Activated CD8-positive, alpha-beta T cell treated with anti-CD3 and anti-CD28 coated beads, Interleukin-2, amount 10 ng/mL, durations not matched to agents 7 days and 5 days (primary cell): ENCODE data around the gene PAWR. TPM values are rescaled to one million over a fixed set of nuclear protein-coding genes. Genes with fewer than 3 reads are reported as not detected.

Source experiments
- ATAC-seq: fragments of 150-1000 bp; cut with Tn5 transposase; one replicate; pipeline ENCODE4 v1.10.0; 2021; ENCODE audit warnings: moderate library complexity
- CTCF ChIA-PET: fragments of 350-600 bp; sonication (Branson Sonifier 250); formaldehyde crosslinking; loops from one replicate; lab custom pipeline; 2021; ENCODE audit warnings: antibody characterized with exemption; lab: Charles Lee
- POLR2A ChIA-PET: fragments of 350-600 bp; sonication (Branson Sonifier 250); formaldehyde crosslinking; loops from one replicate; lab custom pipeline; 2021; ENCODE audit warnings: antibody characterized with exemption; lab: Charles Lee
- DNase-seq: peaks from one replicate; pipeline ENCODE4 v3.0.0-alpha.2; 2020
- H3K27ac Mint-ChIP-seq: one replicate; pipeline ENCODE4 v1.8.0; 2021; ENCODE audit warnings: mild to moderate bottlenecking, mixed read lengths
- H3K27me3 Mint-ChIP-seq: one replicate; pipeline ENCODE4 v1.8.0; 2021; ENCODE audit warnings: low read depth, mixed read lengths
- H3K36me3 Mint-ChIP-seq: one replicate; pipeline ENCODE4 v1.8.0; 2021; ENCODE audit warnings: low read depth, mixed read lengths
- H3K4me1 Mint-ChIP-seq: one replicate; pipeline ENCODE4 v1.8.0; 2021; ENCODE audit warnings: low read depth, mixed read lengths
- H3K4me3 Mint-ChIP-seq: one replicate; pipeline ENCODE4 v1.8.0; 2021; ENCODE audit warnings: mild to moderate bottlenecking, mixed read lengths
- H3K9me3 Mint-ChIP-seq: one replicate; pipeline ENCODE4 v1.8.0; 2022; ENCODE audit warnings: mixed read lengths; ENCODE audit not compliant: insufficient read depth
- total RNA-seq, 2 experiments: library from RNA; stranded (reverse); gene quantifications; one replicate each; pipeline ENCODE4 v1.2.3, GENCODE V29; 2021

PAWR gene
- total RNA-seq, 2 experiments from 2014 or later = 6.2 to 6.5 TPM

DNA sequence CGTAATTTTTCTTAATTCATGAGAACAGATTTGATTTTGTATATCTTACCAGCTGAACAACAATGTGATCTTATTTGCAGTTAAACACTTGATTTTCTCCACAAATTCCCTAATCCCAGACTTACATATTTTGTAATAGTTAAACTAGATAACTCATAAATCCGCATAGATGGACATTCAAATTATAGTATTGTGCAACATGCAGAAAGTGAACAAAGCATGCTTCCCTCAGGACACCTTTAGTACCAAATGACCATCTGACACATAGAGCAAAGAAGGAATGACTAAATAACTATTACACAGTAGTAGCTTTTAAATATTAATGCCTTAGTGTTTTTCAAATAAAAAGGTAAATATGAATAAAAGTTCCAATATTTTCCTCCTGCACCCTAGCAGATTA, 88.9 kb downstream of the PAWR start:
- ChIA-PET POLR2A (interaction anchor here (0.6 kb wide), 1 partner anchor 265 kb away, joined by 3 read pairs; no protein-coding TSS in a partner anchor), CTCF (interaction anchor here (0.6 kb wide), 1 partner anchor 668 kb away, joined by 3 read pairs; no protein-coding TSS in a partner anchor)
- Mint-ChIP-seq H3K4me3 (no peak overlapping the region), H3K27ac (no peak overlapping the region), H3K36me3 (no peaks in the 10 kb centered on the region), H3K4me1 (no peaks in the 10 kb centered on the region), H3K27me3 (no peaks in the 10 kb centered on the region), H3K9me3 (no peaks in the 10 kb centered on the region)
- DNase-seq (no peak), ATAC-seq (no peak)

DNA sequence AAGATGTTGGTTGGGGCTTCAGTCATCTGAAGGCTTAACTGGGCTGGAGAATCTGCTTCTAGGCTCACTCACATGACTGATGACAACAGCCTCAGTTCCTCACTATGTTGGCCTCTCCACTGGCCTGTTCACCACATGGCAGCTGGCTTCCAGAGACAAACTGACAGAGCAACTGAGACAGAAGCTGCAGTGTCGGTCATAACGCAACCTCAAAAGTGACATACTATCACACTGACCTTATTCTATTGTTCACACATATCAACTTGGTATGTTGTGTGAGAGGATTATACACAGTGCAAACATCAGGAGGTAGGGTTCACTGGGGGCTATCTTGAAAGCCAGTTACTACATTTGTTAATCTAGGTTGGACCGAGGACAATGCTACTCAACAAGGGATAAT, 92.9 kb downstream of the PAWR start:
- Mint-ChIP-seq H3K27me3 (no peaks in the 10 kb centered on the region), H3K9me3 (no peaks in the 10 kb centered on the region), H3K4me3 (no peak overlapping the region), H3K36me3 (no peaks in the 10 kb centered on the region), H3K27ac (no peak overlapping the region), H3K4me1 (no peaks in the 10 kb centered on the region)
- CTCF ChIA-PET = no interaction called here
- POLR2A ChIA-PET = no interaction called here
- DNase-seq (no peak), ATAC-seq (no peak)

DNA sequence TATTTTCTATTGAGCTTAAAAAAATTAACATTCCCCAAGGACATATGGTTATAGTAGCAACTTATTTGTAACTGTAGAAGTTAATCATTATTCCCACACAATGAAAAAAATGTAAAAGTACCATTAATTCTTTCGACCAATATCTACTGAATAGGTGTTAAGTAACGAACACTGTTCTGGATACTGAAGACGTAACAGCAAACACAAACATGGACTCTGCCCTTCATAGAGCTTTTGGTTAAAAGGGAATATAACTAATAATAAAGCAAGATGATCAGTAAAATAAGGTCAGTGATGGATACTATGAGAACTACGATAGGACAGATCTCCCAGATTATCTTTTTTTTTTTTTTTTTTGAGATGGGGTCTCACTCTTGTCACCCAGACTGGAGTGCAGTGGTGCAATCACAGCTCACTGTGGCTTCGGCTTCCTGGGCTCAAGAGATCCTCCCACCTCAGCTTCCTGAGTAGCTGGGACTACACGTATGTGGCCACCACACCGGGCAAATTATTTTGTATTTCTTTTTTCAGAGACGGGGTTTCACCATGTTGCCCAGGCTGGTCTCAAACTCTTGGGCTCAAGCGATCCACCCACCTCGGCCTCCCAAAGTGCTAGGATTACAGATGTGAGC, 93.9 kb downstream of the PAWR start:
- no peak overlapping the region for H3K27ac Mint-ChIP-seq
- ChIA-PET POLR2A (no interaction called here), CTCF (no interaction called here)
- no peaks in the 10 kb centered on the region for H3K36me3 Mint-ChIP-seq
- DNase-seq = no peak
- ATAC-seq = no peak
- H3K4me3 Mint-ChIP-seq = no peak overlapping the region
- H3K9me3 Mint-ChIP-seq = no peaks in the 10 kb centered on the region
- no peaks in the 10 kb centered on the region for H3K4me1 Mint-ChIP-seq
- H3K27me3 Mint-ChIP-seq = no peaks in the 10 kb centered on the region

- H3K27me3 Mint-ChIP-seq = no peaks in the 10 kb centered on the region
- no peaks in the 10 kb centered on the region for H3K36me3 Mint-ChIP-seq
- CTCF ChIA-PET = no interaction called here
- no peak overlapping the region for H3K27ac Mint-ChIP-seq
- no peaks in the 10 kb centered on the region for H3K4me1 Mint-ChIP-seq
- DNase-seq (no peak), ATAC-seq (no peak)
- POLR2A ChIA-PET = no interaction called here
- no peak overlapping the region for H3K4me3 Mint-ChIP-seq
- H3K9me3 Mint-ChIP-seq = no peaks in the 10 kb centered on the region
Observed at GRCh38 chr12:79595273-79595672, 95.5 kb downstream of the PAWR start.

GRCh38 chr12:79592865-79593264, 97.9 kb downstream of the PAWR start:
- no peaks in the 10 kb centered on the region for H3K27me3 Mint-ChIP-seq
- no peaks in the 10 kb centered on the region for H3K4me1 Mint-ChIP-seq
- DNase-seq (no peak), ATAC-seq (no peak)
- CTCF ChIA-PET = no interaction called here
- no peaks in the 10 kb centered on the region for H3K36me3 Mint-ChIP-seq
- H3K4me3 Mint-ChIP-seq = no peak overlapping the region
- no peaks in the 10 kb centered on the region for H3K9me3 Mint-ChIP-seq
- no peak overlapping the region for H3K27ac Mint-ChIP-seq
- POLR2A ChIA-PET = no interaction called here

- no peak overlapping the region for H3K4me3 Mint-ChIP-seq
- ChIA-PET CTCF (no interaction called here), POLR2A (no interaction called here)
- no peaks in the 10 kb centered on the region for H3K27me3 Mint-ChIP-seq
- H3K9me3 Mint-ChIP-seq = no peaks in the 10 kb centered on the region
- DNase-seq (no peak), ATAC-seq (no peak)
- no peaks in the 10 kb centered on the region for H3K36me3 Mint-ChIP-seq
- no peak overlapping the region for H3K27ac Mint-ChIP-seq
- no peaks in the 10 kb centered on the region for H3K4me1 Mint-ChIP-seq
Observed at GRCh38 chr12:79591988-79592387, 98.8 kb downstream of the PAWR start.

DNA sequence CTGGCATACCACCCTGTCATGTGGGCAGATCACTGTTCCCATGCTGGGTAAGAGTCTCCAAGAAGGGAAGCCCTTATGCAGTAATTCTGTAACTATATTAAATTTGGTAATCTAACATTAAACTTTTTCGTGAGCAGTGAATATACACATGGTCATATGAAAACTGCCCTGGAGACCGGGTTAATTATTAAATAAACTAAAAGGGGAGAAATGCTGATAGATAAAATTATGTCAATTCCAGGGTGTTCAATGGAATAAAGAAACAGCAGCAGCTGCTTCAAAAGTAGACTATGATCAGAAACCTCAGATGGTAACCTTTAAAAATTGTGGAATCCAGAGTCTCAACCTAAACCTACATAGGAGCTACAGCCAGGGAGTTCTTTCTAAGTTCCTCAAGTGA, 100.0 kb downstream of the PAWR start:
- ChIA-PET CTCF (no interaction called here), POLR2A (no interaction called here)
- H3K36me3 Mint-ChIP-seq = no peaks in the 10 kb centered on the region
- no peak overlapping the region for H3K27ac Mint-ChIP-seq
- no peak overlapping the region for H3K4me3 Mint-ChIP-seq
- H3K9me3 Mint-ChIP-seq = no peaks in the 10 kb centered on the region
- H3K27me3 Mint-ChIP-seq = no peaks in the 10 kb centered on the region
- ATAC-seq = no peak
- no peak for DNase-seq
- no peaks in the 10 kb centered on the region for H3K4me1 Mint-ChIP-seq

- CTCF ChIA-PET = no interaction called here
- Mint-ChIP-seq H3K9me3 (no peaks in the 10 kb centered on the region), H3K36me3 (no peaks in the 10 kb centered on the region), H3K27ac (no peak overlapping the region), H3K4me1 (no peaks in the 10 kb centered on the region), H3K27me3 (no peaks in the 10 kb centered on the region), H3K4me3 (no peak overlapping the region)
- POLR2A ChIA-PET = no interaction called here
- ATAC-seq (no peak), DNase-seq (no peak)
Observed at GRCh38 chr12:79587368-79587767, 103.4 kb downstream of the PAWR start.

- DNase-seq = no peak
- H3K4me3 Mint-ChIP-seq = no peak overlapping the region
- H3K9me3 Mint-ChIP-seq = no peaks in the 10 kb centered on the region
- CTCF ChIA-PET = no interaction called here
- H3K4me1 Mint-ChIP-seq = no peaks in the 10 kb centered on the region
- H3K27ac Mint-ChIP-seq = no peak overlapping the region
- H3K27me3 Mint-ChIP-seq = no peaks in the 10 kb centered on the region
- H3K36me3 Mint-ChIP-seq = no peaks in the 10 kb centered on the region
- POLR2A ChIA-PET = no interaction called here
- ATAC-seq = no peak
Observed at GRCh38 chr12:79585147-79585546, 105.6 kb downstream of the PAWR start.

DNA sequence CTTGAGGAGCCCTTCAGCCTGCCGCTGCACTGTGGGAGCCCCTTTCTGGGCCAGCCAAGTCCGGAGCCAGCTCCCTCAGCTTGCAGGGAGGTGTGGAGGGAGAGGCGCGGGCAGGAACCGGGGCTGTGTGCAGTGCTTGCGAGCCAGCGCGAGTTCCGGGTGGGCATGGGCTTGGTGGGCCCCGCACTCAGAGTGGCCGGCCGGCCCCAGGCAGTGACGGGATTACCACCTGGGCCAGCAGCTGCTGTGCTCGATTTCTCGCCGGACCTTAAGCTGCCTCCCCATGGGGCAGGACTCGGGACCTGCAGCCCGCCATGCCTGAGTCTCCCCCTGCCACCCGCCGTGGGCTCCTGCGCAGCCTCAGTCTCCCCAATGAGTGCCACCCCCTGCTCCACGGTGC, 116.9 kb downstream of the PAWR start:
- no peak overlapping the region for H3K27ac Mint-ChIP-seq
- POLR2A ChIA-PET = no interaction called here
- CTCF ChIA-PET = no interaction called here
- H3K27me3 Mint-ChIP-seq = no peaks in the 10 kb centered on the region
- ATAC-seq (no peak), DNase-seq (no peak)
- no peaks in the 10 kb centered on the region for H3K4me1 Mint-ChIP-seq
- peaks cover 11% of the 10 kb centered on the region for H3K9me3 Mint-ChIP-seq
- H3K36me3 Mint-ChIP-seq = peaks cover 3% of the 10 kb centered on the region
- no peak overlapping the region for H3K4me3 Mint-ChIP-seq

- DNase-seq = no peak
- no peak overlapping the region for H3K4me3 Mint-ChIP-seq
- no peaks in the 10 kb centered on the region for H3K4me1 Mint-ChIP-seq
- ChIA-PET POLR2A (no interaction called here), CTCF (no interaction called here)
- peaks cover 3% of the 10 kb centered on the region for H3K9me3 Mint-ChIP-seq
- peaks cover 3% of the 10 kb centered on the region for H3K36me3 Mint-ChIP-seq
- H3K27me3 Mint-ChIP-seq = no peaks in the 10 kb centered on the region
- no peak for ATAC-seq
- no peak overlapping the region for H3K27ac Mint-ChIP-seq
Observed at GRCh38 chr12:79569679-79570078, 121.1 kb downstream of the PAWR start.

- Mint-ChIP-seq H3K36me3 (no peaks in the 10 kb centered on the region), H3K4me1 (no peaks in the 10 kb centered on the region), H3K27ac (no peak overlapping the region), H3K9me3 (no peaks in the 10 kb centered on the region), H3K27me3 (no peaks in the 10 kb centered on the region), H3K4me3 (no peak overlapping the region)
- ChIA-PET CTCF (no interaction called here), POLR2A (no interaction called here)
- ATAC-seq (no peak), DNase-seq (no peak)
Observed at GRCh38 chr12:79567175-79567563, 123.6 kb downstream of the PAWR start.
